OCI-M1 (cell line): ENCODE results near the gene TCF4.

Source experiments
- DNase-seq: peaks from one replicate; lab custom pipeline; 2025; lab: John Stamatoyannopoulos, UW

TCF4 gene

DNA sequence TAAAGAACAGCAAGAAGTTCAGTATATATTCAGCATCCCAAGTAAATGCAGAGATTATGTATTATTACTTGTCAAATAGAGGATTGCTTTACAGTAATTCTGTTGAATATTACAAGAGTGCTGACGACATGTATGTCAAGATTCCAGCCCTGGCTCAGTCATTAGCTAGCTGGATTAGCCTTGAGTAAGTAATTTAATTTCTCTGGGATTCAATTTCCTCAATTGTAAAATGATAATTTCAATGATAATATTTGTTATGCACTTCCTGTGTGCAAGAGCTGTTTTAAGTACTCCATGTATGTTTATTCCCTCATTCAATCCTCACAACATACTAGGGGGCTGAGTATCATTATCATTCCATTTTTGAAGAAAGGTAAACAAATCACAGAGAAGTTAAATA lies 44.0 kb downstream of the TCF4 start:
- DNase-seq, result no peak

DNA sequence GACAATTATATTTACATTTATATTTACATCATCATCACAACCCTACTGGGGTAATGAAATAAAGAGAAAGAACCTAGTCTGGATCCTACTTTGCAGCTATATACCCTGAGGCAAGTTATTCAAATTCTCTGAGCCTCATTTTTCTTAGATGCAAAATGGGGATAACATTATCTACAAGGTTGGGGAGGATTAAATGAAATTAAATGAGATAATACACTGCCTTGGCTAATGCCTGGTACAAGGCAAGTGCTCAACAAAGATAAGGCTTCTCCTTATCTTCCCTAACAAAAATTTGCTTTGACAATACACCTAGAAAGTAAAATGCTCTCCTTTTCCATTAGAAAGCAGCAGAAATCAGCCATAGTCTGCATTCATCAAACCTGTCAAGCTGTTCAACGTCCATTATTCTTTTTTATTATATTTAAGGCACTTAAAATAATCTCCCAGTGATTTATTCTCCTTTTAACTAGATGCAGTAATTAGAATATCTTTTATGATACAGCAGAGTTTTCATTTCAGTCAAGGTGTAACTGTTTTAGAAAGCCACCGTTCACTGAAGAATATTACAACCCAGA lies 44.8 kb downstream of the TCF4 start:
- DNase-seq, result peak; percentile 22

- no peak for DNase-seq
Measured at GRCh38 chr18:55541571-55541970, 46.4 kb downstream of the TCF4 start.

GRCh38 chr18:55539240-55539639 lies 48.8 kb downstream of the TCF4 start:
- no peak for DNase-seq

- DNase-seq, result no peak
Measured at GRCh38 chr18:55534996-55535395, 53.0 kb downstream of the TCF4 start.

GRCh38 chr18:55534547-55534946 lies 53.4 kb downstream of the TCF4 start:
- no peak for DNase-seq

- no peak for DNase-seq
Measured at GRCh38 chr18:55530166-55530565, 57.8 kb downstream of the TCF4 start.

GRCh38 chr18:55529581-55529980 lies 58.4 kb downstream of the TCF4 start:
- no peak for DNase-seq

- DNase-seq, result no peak
Measured at GRCh38 chr18:55525845-55526244, 62.1 kb downstream of the TCF4 start.

DNA sequence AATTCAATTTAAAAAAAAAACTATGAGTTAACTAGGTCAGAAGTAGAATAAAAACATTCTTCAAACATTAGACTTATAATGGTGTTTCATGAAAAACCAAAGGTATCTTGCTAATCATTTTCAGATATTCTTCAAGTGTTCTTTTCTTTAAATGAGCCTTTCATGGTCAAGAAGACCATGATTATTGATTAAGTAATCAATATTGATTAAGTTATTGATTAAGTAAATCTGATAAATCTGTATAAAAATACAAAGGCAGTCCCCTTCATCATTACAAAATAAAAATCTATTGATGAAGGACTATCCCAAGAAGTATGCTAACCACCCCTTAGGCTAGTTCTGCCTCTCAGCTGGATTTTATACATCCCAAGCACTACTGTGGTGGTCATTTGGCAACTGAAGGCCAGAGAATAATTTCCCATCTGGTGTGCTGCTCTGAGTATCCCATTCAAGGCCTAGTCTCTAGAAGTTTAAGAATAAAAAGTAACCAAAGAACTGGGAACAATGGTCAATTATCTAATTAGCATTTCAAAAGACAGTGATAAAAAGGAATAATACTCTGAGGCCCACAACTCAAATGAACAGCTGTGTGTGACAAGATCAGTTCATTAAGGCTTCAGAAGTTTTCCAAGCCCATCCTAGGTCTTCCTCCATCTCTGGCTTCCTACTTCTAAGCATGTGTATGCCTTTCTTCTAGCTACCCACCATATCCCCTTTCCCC lies 63.5 kb downstream of the TCF4 start:
- no peak for DNase-seq

GRCh38 chr18:55523001-55523400 lies 65.0 kb downstream of the TCF4 start:
- DNase-seq, result no peak

DNA sequence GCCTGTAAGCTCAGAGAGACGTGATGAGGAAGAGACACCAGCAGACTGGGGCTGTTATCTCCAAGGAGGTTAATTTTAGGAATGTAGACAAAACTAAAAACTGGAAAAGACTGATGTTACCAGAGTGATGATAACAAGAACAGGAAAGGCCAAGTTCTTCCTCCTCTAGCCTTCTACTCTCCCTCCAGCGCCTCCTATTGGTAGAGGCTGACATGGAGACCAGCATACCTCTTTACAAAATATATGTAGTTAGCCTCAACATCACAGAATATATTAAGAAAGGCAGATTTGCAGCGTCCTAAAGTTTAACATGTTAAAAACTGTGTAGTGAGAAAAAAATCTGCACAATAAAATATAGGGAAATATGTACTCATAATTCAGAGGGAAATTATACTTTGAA lies 66.0 kb downstream of the TCF4 start:
- peak; percentile 90 for DNase-seq

GRCh38 chr18:55517055-55517454 lies 70.9 kb downstream of the TCF4 start:
- DNase-seq, result peak; percentile 92

- peak; percentile 66 for DNase-seq
Measured at GRCh38 chr18:55515941-55516710, 71.9 kb downstream of the TCF4 start.

- no peak for DNase-seq
Measured at GRCh38 chr18:55515214-55515613, 72.8 kb downstream of the TCF4 start.

- peak; percentile 15 for DNase-seq
Measured at GRCh38 chr18:55513161-55513560, 74.8 kb downstream of the TCF4 start.

- peak; percentile 44 for DNase-seq
Measured at GRCh38 chr18:55511277-55511676, 76.7 kb downstream of the TCF4 start.

GRCh38 chr18:55510809-55511208 lies 77.2 kb downstream of the TCF4 start:
- peak; percentile 57 for DNase-seq

GRCh38 chr18:55509631-55510324 lies 78.2 kb downstream of the TCF4 start:
- peak; percentile 56 for DNase-seq

- DNase-seq, result no peak
Measured at GRCh38 chr18:55508651-55509050, 79.3 kb downstream of the TCF4 start.

GRCh38 chr18:55506074-55506473 lies 81.9 kb downstream of the TCF4 start:
- DNase-seq, result peak; percentile 49

- no peak for DNase-seq
Measured at GRCh38 chr18:55504808-55505207, 83.2 kb downstream of the TCF4 start.
